Astrocyte of the cerebellum (primary cell): Measurements from ENCODE around the gene CYP2A7.
"Not testable (repeated sequence)": the region's sequence is repeated elsewhere in the genome, so short reads cannot be mapped to it uniquely, and the experiment has no call there.

Experiments used
- DNase-seq: peaks from one replicate; pipeline ENCODE4 v3.0.0-alpha.2; 2011; ENCODE audit warnings: low read depth
- H3K4me3 ChIP-seq: 2 replicates; pipeline ENCODE4 v1.5.1; 2011; ENCODE audit warnings: mild to moderate bottlenecking, low read depth, low read length, moderate library complexity
- in situ Hi-C: cut with HindIII; loops from 2 replicates; pipeline ENCODE4 v1.10.0; 2017; ENCODE audit warnings: low sequenced_read_pairs
- TF ChIP-seq, protein P1 (sequence below): IDR thresholded peaks from 2 replicates; pipeline ENCODE4 v1.5.1; 2012; ENCODE audit warnings: low read length, low read depth, moderate library complexity, mild to moderate bottlenecking; ENCODE audit errors: missing control alignments

CYP2A7 gene

GRCh38 chr19:40827386-40828247, 54.4 kb downstream of the CYP2A7 start:
- TF ChIP-seq, protein P1, sequence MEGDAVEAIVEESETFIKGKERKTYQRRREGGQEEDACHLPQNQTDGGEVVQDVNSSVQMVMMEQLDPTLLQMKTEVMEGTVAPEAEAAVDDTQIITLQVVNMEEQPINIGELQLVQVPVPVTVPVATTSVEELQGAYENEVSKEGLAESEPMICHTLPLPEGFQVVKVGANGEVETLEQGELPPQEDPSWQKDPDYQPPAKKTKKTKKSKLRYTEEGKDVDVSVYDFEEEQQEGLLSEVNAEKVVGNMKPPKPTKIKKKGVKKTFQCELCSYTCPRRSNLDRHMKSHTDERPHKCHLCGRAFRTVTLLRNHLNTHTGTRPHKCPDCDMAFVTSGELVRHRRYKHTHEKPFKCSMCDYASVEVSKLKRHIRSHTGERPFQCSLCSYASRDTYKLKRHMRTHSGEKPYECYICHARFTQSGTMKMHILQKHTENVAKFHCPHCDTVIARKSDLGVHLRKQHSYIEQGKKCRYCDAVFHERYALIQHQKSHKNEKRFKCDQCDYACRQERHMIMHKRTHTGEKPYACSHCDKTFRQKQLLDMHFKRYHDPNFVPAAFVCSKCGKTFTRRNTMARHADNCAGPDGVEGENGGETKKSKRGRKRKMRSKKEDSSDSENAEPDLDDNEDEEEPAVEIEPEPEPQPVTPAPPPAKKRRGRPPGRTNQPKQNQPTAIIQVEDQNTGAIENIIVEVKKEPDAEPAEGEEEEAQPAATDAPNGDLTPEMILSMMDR: no peak
- H3K4me3 ChIP-seq: no peak overlapping the region
- in situ Hi-C loops: no loop called here
- DNase-seq: no peak

- in situ Hi-C loops, H3K4me3 ChIP-seq, DNase-seq: not testable (repeated sequence)
Observed at GRCh38 chr19:40826699-40827385, 55.2 kb downstream of the CYP2A7 start.

- H3K4me3 ChIP-seq, in situ Hi-C loops, DNase-seq: not testable (repeated sequence)
Observed at GRCh38 chr19:40826312-40826698, 55.7 kb downstream of the CYP2A7 start.

- H3K4me3 ChIP-seq, DNase-seq, in situ Hi-C loops: not testable (repeated sequence)
Observed at GRCh38 chr19:40825460-40826095, 56.5 kb downstream of the CYP2A7 start.
